ENCODE data around the gene ADAM17.
"Not testable (repeated sequence)": the region's sequence is repeated elsewhere in the genome, so short reads cannot be mapped to it uniquely, and the experiment has no call there.

ADAM17 gene

GRCh38 chr2:9560628-9561027, 5.0 kb upstream of the ADAM17 start:
- DNase-seq: no peak

- no peak for DNase-seq
Measured at GRCh38 chr2:9558948-9559381, 3.3 kb upstream of the ADAM17 start.

- DNase-seq: peak; percentile 7
Measured at GRCh38 chr2:9556121-9556743, 602 bp upstream of the ADAM17 start.

GRCh38 chr2:9554921-9555296, 721 bp downstream of the ADAM17 start:
- DNase-seq: peak; percentile 30

- no peak for DNase-seq
Measured at GRCh38 chr2:9552219-9553178, 3.1 kb downstream of the ADAM17 start.

GRCh38 chr2:9550859-9551391, 4.7 kb downstream of the ADAM17 start:
- DNase-seq: not testable (repeated sequence)

GRCh38 chr2:9549420-9549819, 6.2 kb downstream of the ADAM17 start:
- no peak for DNase-seq

GRCh38 chr2:9548506-9548905, 7.1 kb downstream of the ADAM17 start:
- DNase-seq: no peak

- DNase-seq: no peak
Measured at GRCh38 chr2:9547262-9547991, 8.2 kb downstream of the ADAM17 start.

GRCh38 chr2:9545502-9545901, 10.1 kb downstream of the ADAM17 start:
- no peak for DNase-seq

- DNase-seq: no peak
Measured at GRCh38 chr2:9543557-9543956, 12.1 kb downstream of the ADAM17 start.

GRCh38 chr2:9539531-9539930, 16.1 kb downstream of the ADAM17 start:
- no peak for DNase-seq

- DNase-seq: no peak
Measured at GRCh38 chr2:9538000-9538507, 17.6 kb downstream of the ADAM17 start.

- DNase-seq: no peak
Measured at GRCh38 chr2:9536504-9536903, 19.1 kb downstream of the ADAM17 start.

GRCh38 chr2:9535177-9535576, 20.5 kb downstream of the ADAM17 start:
- DNase-seq: no peak

- no peak for DNase-seq
Measured at GRCh38 chr2:9533663-9534062, 22.0 kb downstream of the ADAM17 start.

- DNase-seq: no peak
Measured at GRCh38 chr2:9532421-9532820, 23.2 kb downstream of the ADAM17 start.

GRCh38 chr2:9527995-9528787, 27.4 kb downstream of the ADAM17 start:
- DNase-seq: no peak

GRCh38 chr2:9525266-9525665, 30.4 kb downstream of the ADAM17 start:
- no peak for DNase-seq

GRCh38 chr2:9524291-9524690, 31.3 kb downstream of the ADAM17 start:
- DNase-seq: no peak

- no peak for DNase-seq
Measured at GRCh38 chr2:9519250-9519649, 36.4 kb downstream of the ADAM17 start.

GRCh38 chr2:9518780-9519179, 36.9 kb downstream of the ADAM17 start:
- no peak for DNase-seq
